ENCODE data around the gene TMEM164. TPM values are rescaled to one million over a fixed set of nuclear protein-coding genes. Genes with fewer than 3 reads are reported as not detected.

Gene TMEM164
- total RNA-seq, 3 donors from 2014 or later (not counting 1 experiment from before 2014, with no cell fraction given) = 18.9 to 80.6 (median 30.6) TPM

DNA sequence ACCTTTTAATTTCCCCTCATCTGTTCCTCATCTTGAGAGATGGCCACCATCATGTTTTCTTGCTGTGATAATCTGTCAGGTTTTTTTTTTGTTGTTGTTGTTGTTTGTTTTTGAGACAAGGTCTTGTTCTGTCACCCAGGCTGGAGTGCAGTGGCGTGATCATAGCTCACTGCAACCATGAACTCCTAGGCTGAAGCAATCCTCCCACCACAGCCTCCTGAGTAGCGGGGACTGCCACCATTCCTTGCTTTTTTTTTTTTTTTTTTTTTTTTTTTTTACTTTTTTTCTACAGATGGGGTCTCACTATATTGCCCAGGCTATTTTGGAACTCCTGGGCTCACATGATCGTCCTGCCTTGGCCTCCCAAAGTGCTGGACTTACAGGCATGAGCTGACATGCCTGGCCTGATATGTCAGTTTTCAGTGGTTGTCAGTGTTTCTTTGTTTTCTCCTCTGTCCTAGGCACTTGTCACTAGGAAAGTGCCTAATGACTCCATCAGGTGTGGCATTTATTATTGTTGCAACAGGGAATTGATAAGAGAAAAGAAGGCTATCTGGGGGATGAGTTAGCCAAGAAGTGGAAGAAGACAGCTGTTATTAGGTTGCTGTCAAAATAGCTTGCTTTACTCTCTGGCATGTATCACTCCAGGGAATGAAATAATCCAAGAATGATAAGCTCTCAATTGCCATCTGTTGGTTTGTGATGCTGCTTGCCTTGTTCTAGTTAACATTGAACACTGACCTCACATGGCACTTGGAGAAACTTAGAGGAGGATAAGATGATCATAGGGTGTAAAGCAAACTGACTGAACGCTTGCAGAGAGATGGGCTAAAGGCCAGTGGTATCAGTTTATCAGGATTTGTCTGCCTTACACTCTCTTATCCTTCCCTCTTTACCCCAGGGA is 41.7 kb downstream of the TMEM164 start:
- intact Hi-C loops (cut with micrococcal nuclease) = no loop called here
- Mint-ChIP-seq H3K4me3 (no peak overlapping the region), H3K36me3 (no peaks in the 10 kb centered on the region), H3K9me3 (no peaks in the 10 kb centered on the region), H3K27ac (no peak overlapping the region), H3K4me1 (peaks cover 32 to 39% of the 10 kb centered on the region in 2 donors), H3K27me3 (ENCODE audit: low read depth in 2 of 2) (no peaks in the 10 kb centered on the region)
- ATAC-seq (no peak), DNase-seq (no peak)
- H3K27ac ChIP-seq (ENCODE audit: low read length) = no peak overlapping the region
- H3K36me3 ChIP-seq (ENCODE audit: control insufficient read depth, insufficient read depth, low read length) = no peaks in the 10 kb centered on the region
- H3K9me3 ChIP-seq (ENCODE audit: control insufficient read depth, insufficient read depth, low read length) = no peaks in the 10 kb centered on the region
- WGBS (ENCODE audit: insufficient coverage) = 95% methylated on average over 3 of the region's 4 CpGs
- H3K4me1 ChIP-seq (ENCODE audit: control insufficient read depth, insufficient read depth, low read length) = no peaks in the 10 kb centered on the region
- TF ChIP-seq CTCF (IDR thresholded peaks at IDR 0.05) = no peak
- H3K27me3 ChIP-seq (ENCODE audit: control insufficient read depth, insufficient read depth, low read length) = no peaks in the 10 kb centered on the region
- H3K4me3 ChIP-seq (ENCODE audit: low read length) = no peak overlapping the region

- H3K36me3 ChIP-seq (ENCODE audit: control insufficient read depth, insufficient read depth, low read length) = no peaks in the 10 kb centered on the region
- ATAC-seq = no peak
- Mint-ChIP-seq H3K27ac (no peak overlapping the region), H3K36me3 (no peaks in the 10 kb centered on the region), H3K4me3 (no peak overlapping the region), H3K27me3 (ENCODE audit: low read depth in 2 of 2) (no peaks in the 10 kb centered on the region), H3K4me1 (peaks cover 32 to 39% of the 10 kb centered on the region in 2 donors), H3K9me3 (no peaks in the 10 kb centered on the region)
- H3K9me3 ChIP-seq (ENCODE audit: control insufficient read depth, insufficient read depth, low read length) = no peaks in the 10 kb centered on the region
- WGBS (ENCODE audit: insufficient coverage) = 100% methylated on average over 2 of the region's 3 CpGs
- no peaks in the 10 kb centered on the region for H3K4me1 ChIP-seq (ENCODE audit: control insufficient read depth, insufficient read depth, low read length)
- intact Hi-C loops (cut with micrococcal nuclease) = no loop called here
- H3K4me3 ChIP-seq (ENCODE audit: low read length) = no peak overlapping the region
- DNase-seq = no peak
- no peaks in the 10 kb centered on the region for H3K27me3 ChIP-seq (ENCODE audit: control insufficient read depth, insufficient read depth, low read length)
- TF ChIP-seq CTCF (IDR thresholded peaks at IDR 0.05) = no peak
- H3K27ac ChIP-seq (ENCODE audit: low read length) = no peak overlapping the region
These were observed 42.5 kb downstream of the TMEM164 start for GRCh38 chrX:110045421-110045820.

- H3K4me1 Mint-ChIP-seq = peaks cover 32 to 38% of the 10 kb centered on the region in 2 donors
- no peaks in the 10 kb centered on the region for H3K9me3 ChIP-seq (ENCODE audit: control insufficient read depth, insufficient read depth, low read length)
- no peak overlapping the region for H3K27ac Mint-ChIP-seq
- intact Hi-C loops (cut with micrococcal nuclease) = no loop called here
- H3K36me3 ChIP-seq (ENCODE audit: control insufficient read depth, insufficient read depth, low read length) = no peaks in the 10 kb centered on the region
- H3K27ac ChIP-seq (ENCODE audit: low read length) = no peak overlapping the region
- H3K4me1 ChIP-seq (ENCODE audit: control insufficient read depth, insufficient read depth, low read length) = no peaks in the 10 kb centered on the region
- no peaks in the 10 kb centered on the region for H3K36me3 Mint-ChIP-seq
- no peak for ATAC-seq
- no peak for TF ChIP-seq CTCF (IDR thresholded peaks at IDR 0.05)
- 97% methylated on average over 4 of the region's 4 CpGs for WGBS (ENCODE audit: insufficient coverage)
- H3K27me3 ChIP-seq (ENCODE audit: control insufficient read depth, insufficient read depth, low read length) = no peaks in the 10 kb centered on the region
- no peak overlapping the region for H3K4me3 ChIP-seq (ENCODE audit: low read length)
- no peaks in the 10 kb centered on the region for H3K27me3 Mint-ChIP-seq (ENCODE audit: low read depth in 2 of 2)
- no peaks in the 10 kb centered on the region for H3K9me3 Mint-ChIP-seq
- no peak for DNase-seq
- no peak overlapping the region for H3K4me3 Mint-ChIP-seq
These were observed 43.1 kb downstream of the TMEM164 start for GRCh38 chrX:110046001-110046400.
